Mammary epithelial cell (primary cell): Measurements from ENCODE around the gene MIPOL1.

Source experiments
- CTCF ChIP-seq, 2 donors: IDR thresholded peaks in 1 of 2; conservative IDR thresholded peaks in 1 of 2; 2 replicates each; pipeline ENCODE4 v1.5.1; 2011 to 2012; ENCODE audit warnings: inconsistent platforms in 2 of 2, low read length in 2 of 2, mild to moderate bottlenecking in 2 of 2, control low read depth in 1 of 2, low read depth in 1 of 2; ENCODE audit not compliant: insufficient read depth in 1 of 2; ENCODE audit errors: extremely low read depth in 1 of 2
- EZH2 ChIP-seq: IDR thresholded peaks from 2 replicates; pipeline ENCODE4 v1.6.1; 2012; ENCODE audit warnings: low read length, inconsistent platforms, borderline replicate concordance

- no peak for TF ChIP-seq CTCF (conservative IDR thresholded peaks at IDR 0.05 in 1 of 2, IDR thresholded peaks at IDR 0.05 in 1 of 2; ENCODE audit: extremely low read depth in 1 of 2, insufficient read depth in 1 of 2, low read depth in 1 of 2, low read length in 2 of 2)
- TF ChIP-seq EZH2: no peak
Measured at GRCh38 chr14:37428954-37429353, 231.2 kb downstream of the MIPOL1 start.
